MM.1S (cell line): ENCODE data around the gene SLCO3A1.

Source experiments
- EZH2 ChIP-seq: fragments of 300-600 bp; sonication (generic); optimal IDR thresholded peaks from 2 replicates; pipeline ENCODE3; 2017; ENCODE audit warnings: low read depth, mild to moderate bottlenecking, antibody characterized with exemption, low read length, mixed read lengths
- EZH2phosphoT487 ChIP-seq: fragments of 300-600 bp; sonication (generic); IDR thresholded peaks from 2 replicates; pipeline ENCODE4 v1.6.1; 2018; ENCODE audit warnings: antibody characterized with exemption, low read length
- TF ChIP-seq, protein P1 (sequence below): fragments of 300-600 bp; sonication (generic); IDR thresholded peaks from 2 replicates; pipeline ENCODE4 v1.5.1; 2016; ENCODE audit warnings: antibody characterized with exemption, low read length, mixed read lengths

DNA sequence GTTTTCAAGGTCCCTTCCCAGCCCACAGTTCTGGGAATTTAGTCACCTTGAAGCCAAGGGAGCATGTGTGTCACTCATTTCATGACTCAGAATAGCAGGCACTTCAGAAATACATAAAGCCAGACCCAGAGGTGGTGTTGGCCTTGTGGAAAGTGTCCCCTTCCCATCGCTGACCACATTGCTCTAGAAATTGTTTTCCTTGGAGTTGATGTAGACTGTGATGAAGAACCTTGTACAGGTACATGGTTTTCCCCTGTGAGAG, 158.8 kb downstream of the SLCO3A1 start:
- TF ChIP-seq, protein P1, sequence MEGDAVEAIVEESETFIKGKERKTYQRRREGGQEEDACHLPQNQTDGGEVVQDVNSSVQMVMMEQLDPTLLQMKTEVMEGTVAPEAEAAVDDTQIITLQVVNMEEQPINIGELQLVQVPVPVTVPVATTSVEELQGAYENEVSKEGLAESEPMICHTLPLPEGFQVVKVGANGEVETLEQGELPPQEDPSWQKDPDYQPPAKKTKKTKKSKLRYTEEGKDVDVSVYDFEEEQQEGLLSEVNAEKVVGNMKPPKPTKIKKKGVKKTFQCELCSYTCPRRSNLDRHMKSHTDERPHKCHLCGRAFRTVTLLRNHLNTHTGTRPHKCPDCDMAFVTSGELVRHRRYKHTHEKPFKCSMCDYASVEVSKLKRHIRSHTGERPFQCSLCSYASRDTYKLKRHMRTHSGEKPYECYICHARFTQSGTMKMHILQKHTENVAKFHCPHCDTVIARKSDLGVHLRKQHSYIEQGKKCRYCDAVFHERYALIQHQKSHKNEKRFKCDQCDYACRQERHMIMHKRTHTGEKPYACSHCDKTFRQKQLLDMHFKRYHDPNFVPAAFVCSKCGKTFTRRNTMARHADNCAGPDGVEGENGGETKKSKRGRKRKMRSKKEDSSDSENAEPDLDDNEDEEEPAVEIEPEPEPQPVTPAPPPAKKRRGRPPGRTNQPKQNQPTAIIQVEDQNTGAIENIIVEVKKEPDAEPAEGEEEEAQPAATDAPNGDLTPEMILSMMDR: no peak
- TF ChIP-seq EZH2 (no peak), EZH2phosphoT487 (no peak)
